Fibroblast of the conjunctiva (primary cell): Measurements from ENCODE around the gene TES.
"Not testable (repeated sequence)": the region's sequence is repeated elsewhere in the genome, so short reads cannot be mapped to it uniquely, and the experiment has no call there.

Source experiments
- DNase-seq: peaks from one replicate; pipeline ENCODE4 v3.0.0-alpha.2; 2010; ENCODE audit warnings: low read depth

The TES gene

GRCh38 chr7:116285252-116285651 lies 74.9 kb downstream of the TES start:
- no peak for DNase-seq

- DNase-seq = no peak
These were observed 80.4 kb downstream of the TES start for GRCh38 chr7:116290740-116291139.

- DNase-seq = no peak
These were observed 81.6 kb downstream of the TES start for GRCh38 chr7:116291937-116292336.

GRCh38 chr7:116292381-116292780 lies 82.0 kb downstream of the TES start:
- DNase-seq = no peak

- DNase-seq = no peak
These were observed 82.8 kb downstream of the TES start for GRCh38 chr7:116293139-116293538.

- DNase-seq = no peak
These were observed 83.3 kb downstream of the TES start for GRCh38 chr7:116293633-116294032.

GRCh38 chr7:116295903-116296302 lies 85.6 kb downstream of the TES start:
- not testable (repeated sequence) for DNase-seq

- DNase-seq = no peak
These were observed 87.7 kb downstream of the TES start for GRCh38 chr7:116298055-116298454.

GRCh38 chr7:116298576-116298975 lies 88.2 kb downstream of the TES start:
- no peak for DNase-seq

GRCh38 chr7:116305485-116306408 lies 95.4 kb downstream of the TES start:
- peak; percentile 32 for DNase-seq

- DNase-seq = no peak
These were observed 96.2 kb downstream of the TES start for GRCh38 chr7:116306409-116307048.

- no peak for DNase-seq
These were observed 96.9 kb downstream of the TES start for GRCh38 chr7:116307253-116307652.
